GM19328 (cell line): Measurements from ENCODE around the gene ZDHHC23.

Experiments used
- ATAC-seq: cut with Tn5 transposase; IDR thresholded peaks from one replicate; pipeline ENCODE4 v1.9.1; 2021; ENCODE audit warnings: mild to moderate bottlenecking, moderate library complexity; ENCODE audit not compliant: unreplicated experiment

The ZDHHC23 gene

GRCh38 chr3:113985541-113985940 lies 37.7 kb downstream of the ZDHHC23 start:
- ATAC-seq, result peak; percentile 77

GRCh38 chr3:114005481-114005880 lies 57.7 kb downstream of the ZDHHC23 start:
- peak; percentile 96 for ATAC-seq

GRCh38 chr3:114011059-114011797 lies 63.4 kb downstream of the ZDHHC23 start:
- ATAC-seq, result no peak
